NCI-H2081 (cell line): ENCODE data around the gene PNKD.
A peak's percentile ranks its signal among the peaks of the same experiment; 100 is the strongest.
"Not testable (repeated sequence)": the region's sequence is repeated elsewhere in the genome, so short reads cannot be mapped to it uniquely, and the experiment has no call there.

ENCODE experiments used
- DNase-seq, 2 experiments: peaks; one replicate each; lab custom pipeline; 2025; lab: John Stamatoyannopoulos, UW

PNKD gene

GRCh38 chr2:218291318-218292047 lies 21.2 kb downstream of the PNKD start:
- no peak for DNase-seq

DNA sequence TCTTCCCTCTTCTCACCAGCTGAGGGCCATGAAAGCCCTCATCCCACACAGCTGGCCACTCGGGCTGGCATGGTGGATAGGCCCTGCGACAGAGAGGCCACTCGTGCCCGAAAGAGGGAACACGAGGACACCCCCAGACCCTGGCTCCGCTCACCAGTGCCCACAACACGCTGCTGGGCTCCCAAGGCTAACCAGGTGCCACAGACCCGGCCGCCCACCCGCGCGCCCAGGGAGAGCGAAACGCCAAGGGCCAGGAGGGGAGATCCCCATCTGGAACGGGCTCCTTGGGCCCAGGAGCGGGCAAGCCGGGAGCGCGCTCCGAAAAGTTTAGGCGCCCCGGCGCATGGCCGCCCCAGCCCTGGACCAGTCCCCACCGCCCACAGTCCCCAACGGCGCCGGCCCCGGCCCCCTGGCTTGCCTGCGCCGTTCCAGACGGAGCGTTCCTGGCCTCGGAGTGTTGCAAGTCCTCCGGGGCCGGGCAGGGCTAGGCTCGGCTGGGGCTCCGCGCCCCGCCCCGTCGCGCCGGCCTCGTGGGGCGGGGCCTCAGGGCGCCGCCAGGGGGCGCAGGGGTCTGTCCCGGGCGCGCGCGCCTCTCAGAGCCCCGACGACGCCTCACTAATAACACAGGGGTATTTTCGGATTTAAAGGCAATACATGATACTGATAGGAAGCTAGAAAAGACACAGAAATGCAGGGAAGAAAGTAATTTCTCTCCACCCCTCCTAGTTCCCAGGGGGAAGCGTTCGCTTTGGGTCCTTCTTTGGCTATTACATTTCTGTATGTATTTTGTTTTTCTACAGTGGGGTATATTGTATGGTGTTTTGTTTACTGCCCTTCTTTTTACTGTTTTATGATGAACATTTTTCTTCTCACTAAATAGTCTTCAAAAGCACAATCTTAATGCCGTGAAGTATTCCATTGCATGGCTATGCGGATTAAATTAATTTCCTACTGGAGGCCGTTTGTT lies 22.0 kb downstream of the PNKD start, which contains the start of gene TMBIM1:
TSS of gene TMBIM1 (minus strand) at position 456 of the 967 bp plus-strand sequence. CDS start 10,362 bp downstream, outside the sequence.
- no peak for DNase-seq

- no peak for DNase-seq
These were observed 23.6 kb downstream of the PNKD start for GRCh38 chr2:218293715-218294429.

GRCh38 chr2:218294430-218295022 lies 24.2 kb downstream of the PNKD start:
- DNase-seq, result no peak

DNA sequence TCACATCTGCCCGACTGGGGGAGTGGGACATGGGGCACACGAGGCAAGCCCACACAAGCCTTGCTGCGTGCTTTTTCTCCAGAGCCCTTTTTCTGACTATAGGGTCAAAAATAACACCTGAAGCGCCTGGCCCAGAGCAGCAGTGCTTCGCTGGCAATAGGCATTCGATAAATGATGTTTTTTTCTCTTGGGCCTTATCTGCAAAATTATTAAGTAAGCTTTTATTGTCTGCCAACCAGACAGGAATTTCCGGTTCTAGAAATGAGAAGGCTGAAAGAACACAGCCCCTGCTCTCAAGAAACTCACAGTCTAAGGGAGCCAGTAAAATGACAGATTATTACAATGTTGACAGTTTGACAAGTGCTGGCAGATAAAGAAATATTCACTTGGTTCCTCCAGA lies 24.7 kb downstream of the PNKD start:
- no peak for DNase-seq

DNA sequence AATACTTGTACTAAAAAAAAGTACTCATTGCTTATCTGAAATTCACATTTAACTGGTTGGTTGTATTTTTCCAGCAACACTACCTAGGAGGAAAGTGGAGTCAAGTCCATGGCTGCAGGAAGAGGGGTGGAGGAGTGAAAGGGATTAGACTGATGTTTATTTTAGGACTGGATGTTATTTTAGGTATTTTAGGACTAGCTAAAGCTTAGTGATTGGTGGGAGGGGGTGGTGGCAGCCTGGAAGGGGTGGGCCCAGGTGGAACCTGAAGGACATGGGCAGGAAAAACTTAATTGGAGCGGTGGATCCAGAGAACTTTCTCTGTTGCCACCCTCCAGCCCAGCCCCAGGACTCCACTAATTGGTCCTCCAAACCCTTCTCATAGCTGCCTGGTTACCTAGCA lies 25.9 kb downstream of the PNKD start:
- DNase-seq, result no peak

DNA sequence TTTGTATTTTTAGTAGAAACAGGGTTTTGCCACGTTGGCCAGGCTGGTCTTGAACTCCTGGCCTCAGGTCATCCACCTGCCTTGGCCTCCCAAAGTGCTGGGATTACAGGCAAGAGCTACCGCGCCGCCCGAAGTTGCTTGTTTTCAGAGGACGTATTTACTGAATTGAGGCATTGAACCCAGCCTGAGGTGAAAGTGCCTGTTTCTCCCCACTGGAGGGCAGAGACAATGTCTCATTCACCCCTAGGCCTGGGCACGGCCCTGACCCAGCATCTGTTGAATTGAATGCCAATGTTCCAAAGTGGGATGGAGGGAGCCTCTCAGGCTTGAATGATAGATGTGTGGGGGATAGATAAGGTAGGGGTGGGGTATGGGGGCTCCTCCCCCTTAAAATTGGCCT lies 26.5 kb downstream of the PNKD start:
- no peak for DNase-seq

DNA sequence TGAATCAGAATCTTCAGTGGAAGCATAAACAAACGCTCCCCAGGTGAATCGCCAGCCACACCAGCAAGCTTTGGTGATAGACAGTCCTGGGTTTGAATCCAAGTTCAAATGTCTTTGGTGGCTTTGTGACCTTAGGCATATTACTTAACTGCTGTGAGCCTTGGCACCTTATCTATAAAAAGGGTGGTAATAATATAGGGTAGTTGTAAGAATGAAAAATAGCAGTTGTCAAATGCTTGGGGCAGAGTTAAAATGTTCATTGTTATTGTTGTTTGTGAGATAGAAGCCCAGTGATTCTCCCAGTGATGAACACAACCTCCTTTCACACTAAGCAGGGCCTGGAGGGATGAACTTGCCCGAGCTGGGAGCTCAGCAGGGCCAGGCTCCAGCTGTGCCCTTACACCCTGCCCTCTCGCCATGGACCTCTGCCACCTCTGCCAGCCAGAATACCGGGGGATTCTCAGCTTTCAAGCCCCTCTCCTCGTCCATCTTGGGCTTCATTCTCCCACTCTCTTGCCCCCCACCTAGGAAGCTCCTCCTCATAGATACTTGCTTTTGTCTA lies 28.1 kb downstream of the PNKD start:
- no peak for DNase-seq

DNA sequence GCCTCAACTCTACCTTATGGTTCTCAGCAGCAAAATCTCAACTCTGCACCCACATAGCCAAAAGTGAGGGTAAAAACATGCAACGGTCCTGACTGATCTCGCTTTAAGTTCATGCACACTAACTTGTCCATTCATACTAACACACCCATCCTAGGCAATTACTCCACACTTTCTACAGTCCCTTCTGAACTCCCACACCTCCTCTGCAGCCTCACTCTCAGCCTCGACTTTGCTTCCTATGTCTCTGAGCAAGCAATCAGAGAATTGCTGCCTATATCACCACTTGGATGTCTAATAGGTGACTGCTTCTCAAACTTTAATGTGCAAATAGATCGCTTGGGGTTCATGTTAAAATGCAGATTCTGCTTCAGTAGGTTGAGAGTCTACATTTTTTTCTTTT lies 29.8 kb downstream of the PNKD start:
- no peak for DNase-seq

- DNase-seq, result peak; percentile 84 to 89
These were observed 31.0 kb downstream of the PNKD start for GRCh38 chr2:218301176-218301819.

- no peak for DNase-seq
These were observed 35.1 kb downstream of the PNKD start for GRCh38 chr2:218305383-218305782.

- no peak for DNase-seq
These were observed 36.0 kb downstream of the PNKD start for GRCh38 chr2:218306184-218306920.

GRCh38 chr2:218307415-218308090 lies 37.2 kb downstream of the PNKD start:
- DNase-seq, result no peak

DNA sequence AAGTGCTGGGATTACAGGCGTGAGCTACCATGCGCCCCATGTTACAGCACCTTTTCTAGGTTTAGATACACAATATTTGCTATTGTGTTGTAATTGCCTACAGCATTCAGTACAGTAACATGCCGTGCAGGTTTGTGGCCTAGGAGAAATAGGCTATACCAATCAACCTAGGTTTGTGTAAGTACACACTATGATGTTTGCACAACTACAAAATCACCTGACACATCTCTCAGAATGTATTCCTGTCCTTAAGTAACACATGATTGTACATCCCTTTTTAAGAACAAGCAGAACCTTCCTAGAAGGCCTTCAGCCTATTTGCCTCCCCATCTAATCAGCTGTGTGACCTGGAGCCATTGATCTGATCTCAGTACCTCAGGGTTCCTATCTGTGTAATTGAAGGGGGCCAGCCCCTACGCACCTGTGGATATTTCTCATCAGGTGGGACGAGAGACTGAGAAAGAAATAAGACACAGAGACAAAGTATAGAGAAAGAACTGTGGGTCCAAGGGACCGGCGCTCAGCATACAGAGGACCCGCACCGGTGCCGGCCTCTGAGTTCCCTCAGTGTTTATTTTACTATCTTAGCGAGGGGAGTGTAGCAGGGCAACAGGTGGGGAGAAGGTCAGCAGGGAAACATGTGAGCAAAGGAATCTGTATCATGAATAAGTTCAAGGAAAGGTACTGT lies 40.7 kb downstream of the PNKD start:
- no peak for DNase-seq

- DNase-seq, result not testable (repeated sequence)
These were observed 41.4 kb downstream of the PNKD start for GRCh38 chr2:218311541-218312266.

DNA sequence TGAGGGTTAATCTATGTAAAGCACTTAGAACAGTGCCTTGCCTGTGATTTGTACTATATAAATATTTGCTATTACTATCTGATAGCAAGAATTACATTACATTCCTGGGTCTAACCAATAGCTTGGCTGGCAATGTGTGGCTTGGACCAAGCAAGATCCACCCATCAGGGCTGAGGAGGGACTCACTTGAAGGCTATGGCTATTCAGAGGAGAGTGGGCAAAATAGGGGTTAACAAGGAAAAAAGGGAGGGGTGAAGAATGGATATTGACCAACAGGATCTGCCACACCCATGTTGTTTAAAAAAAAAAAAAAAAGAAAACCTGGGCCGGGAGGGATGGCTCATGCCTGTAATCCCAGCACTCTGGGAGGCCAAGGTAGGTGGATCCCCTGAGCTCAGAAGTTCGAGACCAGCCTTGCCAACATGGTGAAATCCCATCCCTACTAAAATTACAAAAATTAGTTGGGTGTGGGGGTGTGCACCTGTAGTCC lies 42.0 kb downstream of the PNKD start:
- no peak for DNase-seq

- DNase-seq, result no peak
These were observed 43.0 kb downstream of the PNKD start for GRCh38 chr2:218313356-218313755.

DNA sequence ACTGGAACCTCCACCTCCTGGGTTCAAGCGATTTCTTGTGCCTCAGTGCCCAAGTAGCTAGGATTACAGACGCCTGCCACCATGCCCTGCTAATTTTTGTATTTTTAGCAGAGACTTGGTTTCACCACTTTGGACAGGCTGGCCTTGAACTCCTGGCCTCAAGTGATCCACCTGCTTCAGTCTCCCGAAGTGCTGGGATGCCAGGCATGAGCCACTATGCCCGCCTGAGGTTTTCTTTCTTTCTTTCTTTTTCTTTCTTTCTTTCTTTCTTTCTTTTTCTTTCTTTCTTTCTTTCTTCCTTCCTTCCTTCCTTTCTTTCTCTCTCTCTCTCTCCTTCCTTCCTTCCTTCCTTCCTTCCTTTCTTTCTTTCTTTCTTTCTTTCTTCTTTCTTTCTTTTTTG lies 44.4 kb downstream of the PNKD start:
- not testable (repeated sequence) for DNase-seq
